HG02973 (cell line): ENCODE measurements around the gene DDRGK1.
"Not testable (repeated sequence)": the region's sequence is repeated elsewhere in the genome, so short reads cannot be mapped to it uniquely, and the experiment has no call there.

Source experiments
- ATAC-seq: cut with Tn5 transposase; IDR thresholded peaks from one replicate; pipeline ENCODE4 v1.9.1; 2021; ENCODE audit warnings: moderate library complexity; ENCODE audit not compliant: unreplicated experiment

DDRGK1 gene

GRCh38 chr20:3166338-3166912, 38.1 kb downstream of the DDRGK1 start:
- no peak for ATAC-seq

GRCh38 chr20:3165473-3166337, 38.8 kb downstream of the DDRGK1 start:
- no peak for ATAC-seq

DNA sequence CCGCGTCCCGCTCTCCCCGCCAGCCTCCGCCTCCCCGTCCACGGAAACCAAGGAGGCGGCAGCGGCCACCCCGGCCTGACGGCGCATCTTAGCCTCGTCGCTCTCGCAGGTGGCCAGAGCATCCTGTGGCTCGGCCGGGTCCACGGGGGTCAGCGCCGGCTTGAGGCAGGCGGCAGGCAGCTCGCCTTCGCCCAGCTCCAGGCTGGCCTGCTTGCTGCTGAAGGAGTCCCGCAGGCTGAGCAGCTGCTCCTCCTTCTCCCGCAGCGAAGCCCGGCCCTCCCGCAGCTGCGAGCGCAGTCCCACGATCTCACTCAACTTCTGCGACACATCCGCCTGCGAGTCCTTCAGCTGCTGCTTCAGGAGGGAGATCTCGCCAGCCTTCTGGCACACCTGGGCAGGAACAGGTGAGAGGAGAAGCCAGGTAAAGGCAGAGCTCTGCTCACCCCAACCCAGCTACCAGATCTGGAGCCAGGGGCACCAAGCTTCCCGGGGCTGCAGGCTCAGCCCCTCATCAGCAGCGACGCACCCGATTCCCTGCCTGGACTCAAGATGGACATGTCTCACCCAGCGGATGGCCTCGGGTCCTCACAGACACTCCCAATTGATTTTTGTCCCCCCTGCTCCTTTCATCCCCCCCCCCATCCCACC, 39.6 kb downstream of the DDRGK1 start:
- no peak for ATAC-seq

- no peak for ATAC-seq
These were observed 40.3 kb downstream of the DDRGK1 start for GRCh38 chr20:3164043-3164762.

GRCh38 chr20:3163099-3164042, 41.1 kb downstream of the DDRGK1 start:
- ATAC-seq, result no peak

GRCh38 chr20:3162080-3162611, 42.3 kb downstream of the DDRGK1 start:
- ATAC-seq, result no peak

- no peak for ATAC-seq
These were observed 43.0 kb downstream of the DDRGK1 start for GRCh38 chr20:3161316-3162079.

DNA sequence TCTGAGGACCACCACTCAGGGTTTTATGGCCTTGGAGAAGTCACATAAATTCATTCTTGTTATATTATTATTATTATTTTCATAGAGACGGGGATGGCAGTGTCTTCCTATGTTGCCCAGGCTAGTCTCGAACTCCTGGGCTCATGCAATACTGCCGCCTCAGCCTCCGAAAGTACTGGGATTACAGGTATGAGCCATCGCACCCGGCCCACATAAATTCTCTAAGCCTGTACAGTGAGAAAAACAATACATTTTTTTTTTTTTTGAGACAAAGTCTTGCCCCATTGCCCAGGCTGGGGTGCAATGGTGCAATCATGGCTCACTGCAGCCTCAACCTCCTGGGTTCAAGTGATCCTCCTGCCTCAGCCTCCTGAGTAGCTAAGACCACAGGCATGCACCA, 44.1 kb downstream of the DDRGK1 start:
- no peak for ATAC-seq

GRCh38 chr20:3158968-3159431, 45.5 kb downstream of the DDRGK1 start:
- ATAC-seq, result no peak

- no peak for ATAC-seq
These were observed 46.7 kb downstream of the DDRGK1 start for GRCh38 chr20:3157817-3158216.

- peak; percentile 74 for ATAC-seq
These were observed 47.5 kb downstream of the DDRGK1 start for GRCh38 chr20:3156811-3157619.

- not testable (repeated sequence) for ATAC-seq
These were observed 52.3 kb downstream of the DDRGK1 start for GRCh38 chr20:3152057-3152644.

DNA sequence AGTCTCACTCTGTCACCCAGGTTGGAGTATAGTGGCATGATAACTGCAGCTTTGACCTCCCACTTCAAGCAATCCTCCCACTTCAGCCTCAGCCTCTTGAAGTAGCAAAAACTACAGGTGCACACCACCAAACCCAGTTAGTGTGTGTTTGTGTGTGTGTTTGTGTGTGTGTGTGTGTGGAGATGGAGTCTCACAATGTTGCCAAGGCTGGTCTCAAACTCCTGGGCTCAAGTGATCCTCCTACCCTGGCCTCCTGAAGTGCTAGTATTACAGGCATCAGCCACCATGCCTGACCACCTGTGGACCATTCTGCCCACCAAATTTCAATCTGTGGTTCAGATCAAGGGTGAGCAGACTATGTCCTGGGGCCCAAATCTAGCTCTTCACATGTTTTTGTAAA, 53.6 kb downstream of the DDRGK1 start:
- no peak for ATAC-seq

- ATAC-seq, result no peak
These were observed 57.6 kb downstream of the DDRGK1 start for GRCh38 chr20:3146732-3147341.

DNA sequence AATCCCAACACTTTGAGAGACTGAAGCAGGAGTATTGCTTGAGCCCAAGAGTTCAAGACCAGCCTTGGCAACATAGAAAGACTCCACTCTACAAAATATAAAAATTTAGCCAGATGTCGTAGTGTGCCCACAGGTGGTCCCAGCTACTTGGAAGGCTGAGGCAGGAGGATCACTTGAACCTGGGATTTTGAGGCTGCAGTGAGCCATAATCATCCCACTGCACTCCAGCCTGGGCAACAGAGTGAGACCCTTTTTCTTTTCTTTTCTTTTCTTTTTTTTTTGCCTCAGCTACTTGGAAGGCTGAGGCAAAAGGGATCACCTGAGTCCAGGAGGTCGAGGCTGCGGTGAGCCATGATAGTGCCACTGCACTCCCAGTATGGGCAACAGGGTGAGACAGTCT, 62.7 kb downstream of the DDRGK1 start:
- ATAC-seq, result no peak
